Transverse colon (tissue), 4 donors: ENCODE data around the gene PRTFDC1.

ENCODE experiments used
- POLR2A ChIP-seq: fragments of 450-650 bp; IDR thresholded peaks from one replicate; pipeline ENCODE4 v1.6.1; 2016; ENCODE audit warnings: antibody characterized with exemption, mild to moderate bottlenecking, moderate library complexity
- POLR2AphosphoS5 ChIP-seq, 3 donors: sonication (generic); formaldehyde crosslinking; IDR thresholded peaks; one replicate each; pipeline ENCODE4 v1.6.1; 2016; ENCODE audit warnings: antibody characterized with exemption in 3 of 3
- TF ChIP-seq, protein P1 (sequence below), 5 experiments: fragments of 200-600 bp in 3 of 5; fragments of 450-650 bp in 2 of 5; sonication (generic) in 3 of 5; IDR thresholded peaks; 1 replicate in 2 of 5; 2 replicates in 3 of 5; pipeline ENCODE4 v1.5.1; 2016 to 2017; ENCODE audit warnings: antibody characterized with exemption in 5 of 5, inconsistent platforms in 3 of 5, mild to moderate bottlenecking in 2 of 5, moderate library complexity in 1 of 5

DNA sequence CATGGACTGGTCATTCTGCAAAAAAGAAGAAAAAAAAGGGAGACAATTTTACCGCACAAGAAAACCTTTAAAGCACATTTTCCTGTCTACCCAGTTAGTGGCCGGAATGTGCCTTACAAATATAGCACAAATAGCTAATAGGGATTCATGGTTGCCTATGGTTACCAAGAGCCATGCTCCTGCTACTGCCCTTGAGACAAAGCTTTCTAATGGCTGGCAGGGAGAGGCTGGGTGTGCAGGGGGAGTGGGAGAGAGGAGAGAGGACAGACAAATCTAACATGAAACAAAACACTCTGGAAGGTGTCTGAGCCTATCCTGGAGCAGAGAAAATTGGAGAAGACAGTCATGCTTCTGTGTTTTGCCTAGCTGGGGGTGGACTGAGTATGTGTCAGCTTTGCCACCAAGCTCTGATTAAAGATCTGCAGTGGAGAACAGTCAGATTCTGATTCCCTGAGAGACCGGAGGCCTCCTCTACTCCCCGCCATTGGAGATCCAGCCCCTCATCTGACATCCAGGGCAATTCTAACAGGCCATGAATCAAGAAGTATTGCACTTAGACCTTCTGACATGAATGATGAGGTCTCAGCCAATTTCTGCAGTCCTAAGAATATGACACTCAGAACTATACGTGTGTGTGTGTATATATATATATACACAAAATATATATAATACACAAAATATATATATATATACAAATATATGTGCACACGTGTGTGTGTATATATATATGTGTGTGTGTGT lies 80.2 kb downstream of the PRTFDC1 start:
- TF ChIP-seq, protein P1, sequence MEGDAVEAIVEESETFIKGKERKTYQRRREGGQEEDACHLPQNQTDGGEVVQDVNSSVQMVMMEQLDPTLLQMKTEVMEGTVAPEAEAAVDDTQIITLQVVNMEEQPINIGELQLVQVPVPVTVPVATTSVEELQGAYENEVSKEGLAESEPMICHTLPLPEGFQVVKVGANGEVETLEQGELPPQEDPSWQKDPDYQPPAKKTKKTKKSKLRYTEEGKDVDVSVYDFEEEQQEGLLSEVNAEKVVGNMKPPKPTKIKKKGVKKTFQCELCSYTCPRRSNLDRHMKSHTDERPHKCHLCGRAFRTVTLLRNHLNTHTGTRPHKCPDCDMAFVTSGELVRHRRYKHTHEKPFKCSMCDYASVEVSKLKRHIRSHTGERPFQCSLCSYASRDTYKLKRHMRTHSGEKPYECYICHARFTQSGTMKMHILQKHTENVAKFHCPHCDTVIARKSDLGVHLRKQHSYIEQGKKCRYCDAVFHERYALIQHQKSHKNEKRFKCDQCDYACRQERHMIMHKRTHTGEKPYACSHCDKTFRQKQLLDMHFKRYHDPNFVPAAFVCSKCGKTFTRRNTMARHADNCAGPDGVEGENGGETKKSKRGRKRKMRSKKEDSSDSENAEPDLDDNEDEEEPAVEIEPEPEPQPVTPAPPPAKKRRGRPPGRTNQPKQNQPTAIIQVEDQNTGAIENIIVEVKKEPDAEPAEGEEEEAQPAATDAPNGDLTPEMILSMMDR (IDR thresholded peaks at IDR 0.05) = no peak
- no peak for TF ChIP-seq POLR2AphosphoS5 (IDR thresholded peaks at IDR 0.05)
- TF ChIP-seq POLR2A = no peak
